ENCODE data around the gene AGBL1. TPM values are rescaled to one million over a fixed set of nuclear protein-coding genes. Genes with fewer than 3 reads are reported as not detected.

Gene AGBL1
- total and polyA plus RNA-seq, 2 donors (not counting 3 experiments of a cell fraction or from before 2014, with no cell fraction given), result not detected

DNA sequence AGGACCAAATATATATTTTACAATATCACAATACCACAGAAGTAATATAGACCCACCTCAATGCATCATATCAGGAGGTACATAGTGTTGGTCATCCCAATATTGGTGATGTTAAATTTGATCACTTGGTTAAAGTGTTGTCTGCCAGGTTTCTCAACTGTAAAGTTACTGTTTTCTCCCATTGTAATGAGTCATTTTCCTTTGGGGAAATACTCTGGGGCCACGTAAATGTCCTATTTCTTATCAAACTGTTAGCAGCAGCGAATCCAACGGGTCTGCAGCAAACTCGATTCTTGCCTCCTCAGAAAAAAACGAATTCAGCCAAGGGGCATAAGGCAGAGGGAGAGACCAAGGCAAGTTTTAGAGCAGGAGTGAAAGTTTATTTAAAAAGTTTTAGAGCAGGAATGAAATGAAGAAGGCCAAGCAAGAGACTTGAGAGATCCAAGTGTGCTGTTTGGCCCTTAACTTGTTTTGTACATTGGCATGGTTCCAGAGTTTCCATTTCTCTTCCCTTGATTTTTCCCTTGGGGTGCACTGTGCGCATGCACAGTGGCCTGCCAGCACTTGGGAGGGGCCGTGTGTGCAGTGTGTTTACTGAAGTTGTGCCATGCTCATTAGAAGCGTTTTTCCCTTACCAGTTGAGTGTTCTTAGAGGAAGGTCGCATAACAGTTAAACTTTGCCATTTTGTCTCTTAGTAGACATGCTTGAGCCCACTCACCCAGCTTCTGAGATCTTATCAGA, 512.5 kb downstream of the AGBL1 start:
- intact Hi-C loops (cut with micrococcal nuclease), result no loop called here
- DNase-seq (ENCODE audit: low read depth, low spot score) (no peak), FAIRE-seq (no peak)
- Histone ChIP-seq H3K79me2 (ENCODE audit: control insufficient read depth, insufficient read depth, low read length) (no peaks in the 10 kb centered on the region), H3K9me3 (replicated peaks; ENCODE audit: control insufficient read depth, insufficient read depth, low read length) (no peaks in the 10 kb centered on the region), H2AFZ (ENCODE audit: low read depth, low read length) (no peak overlapping the region), H3K4me2 (ENCODE audit: insufficient read depth, low read length) (no peak overlapping the region), H3K36me3 (ENCODE audit: control insufficient read depth in 2 of 2, extremely low read depth in 1 of 2, insufficient read depth in 2 of 2, low read length in 2 of 2) (no peaks in the 10 kb centered on the region), H3K9ac (replicated peaks; ENCODE audit: extremely low read depth, insufficient read depth, low read length) (no peak overlapping the region), H3K27me3 (ENCODE audit: control insufficient read depth in 2 of 2, insufficient read depth in 2 of 2, low read length in 2 of 2) (no peaks in the 10 kb centered on the region), H4K20me1 (replicated peaks; ENCODE audit: control insufficient read depth, extremely low read depth, insufficient read depth, low read length) (no peaks in the 10 kb centered on the region), H3K27ac (ENCODE audit: insufficient read depth, low read depth, low read length) (no peak overlapping the region), H3K4me3 (replicated peaks in 1 of 3; ENCODE audit: insufficient read depth in 1 of 3, low read depth in 1 of 3, low read length in 3 of 3) (no peak overlapping the region), H3K9me1 (replicated peaks; ENCODE audit: control insufficient read depth, extremely low read depth, insufficient read depth, low read length) (no peaks in the 10 kb centered on the region), H3K4me1 (ENCODE audit: control insufficient read depth, extremely low read depth, insufficient read depth, low read length) (no peaks in the 10 kb centered on the region)
- no peak for TF ChIP-seq FOS (IDR thresholded peaks at IDR 0.05; ENCODE audit: borderline replicate concordance, insufficient read depth, low read length)
- TF ChIP-seq, protein P1, sequence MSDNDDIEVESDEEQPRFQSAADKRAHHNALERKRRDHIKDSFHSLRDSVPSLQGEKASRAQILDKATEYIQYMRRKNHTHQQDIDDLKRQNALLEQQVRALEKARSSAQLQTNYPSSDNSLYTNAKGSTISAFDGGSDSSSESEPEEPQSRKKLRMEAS (IDR thresholded peaks at IDR 0.05; ENCODE audit: insufficient read depth, insufficient read length), result no peak
- no peak for TF ChIP-seq MYC (IDR thresholded peaks at IDR 0.05; ENCODE audit: low read depth, low read length)
- CTCF ChIA-PET, result no interaction called here
- dilution Hi-C loops (cut with MboI; ENCODE audit: extremely low pct_ligation_motif_present, low sequenced_read_pairs), result no loop called here
- POLR2A ChIA-PET, result no interaction called here
- no TSS peak for BruUV-seq (replicated peaks)

DNA sequence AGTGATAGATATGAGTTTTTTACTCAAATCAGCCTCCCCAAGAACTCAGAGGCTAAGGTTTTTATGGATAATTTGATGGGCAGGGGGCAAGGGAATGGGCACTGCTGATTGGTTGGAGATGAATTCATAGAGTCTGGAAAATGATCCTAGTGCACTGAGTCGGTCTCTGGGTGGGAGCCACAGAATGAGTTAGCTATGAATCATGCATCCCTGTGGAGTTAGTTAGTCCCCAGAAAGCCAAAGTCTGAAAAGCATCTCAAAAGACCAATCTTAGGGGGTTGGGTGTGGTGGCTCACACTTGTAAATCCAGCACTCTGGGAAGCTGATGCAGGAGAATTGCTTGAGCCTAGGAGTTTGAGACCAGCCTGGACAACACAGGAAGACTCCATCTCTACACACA, 516.1 kb downstream of the AGBL1 start:
- POLR2A ChIA-PET, result no interaction called here
- no peak overlapping the region for H3K9ac ChIP-seq (replicated peaks; ENCODE audit: extremely low read depth, insufficient read depth, low read length)
- no peaks in the 10 kb centered on the region for H3K4me1 ChIP-seq (ENCODE audit: control insufficient read depth, extremely low read depth, insufficient read depth, low read length)
- no peak for DNase-seq (ENCODE audit: low read depth, low spot score)
- H3K9me1 ChIP-seq (replicated peaks; ENCODE audit: control insufficient read depth, extremely low read depth, insufficient read depth, low read length), result no peaks in the 10 kb centered on the region
- no peaks in the 10 kb centered on the region for H3K27me3 ChIP-seq (ENCODE audit: control insufficient read depth in 2 of 2, insufficient read depth in 2 of 2, low read length in 2 of 2)
- no TSS peak for BruUV-seq (replicated peaks)
- H3K27ac ChIP-seq (ENCODE audit: insufficient read depth, low read depth, low read length), result no peak overlapping the region
- no peaks in the 10 kb centered on the region for H3K79me2 ChIP-seq (ENCODE audit: control insufficient read depth, insufficient read depth, low read length)
- dilution Hi-C loops (cut with MboI; ENCODE audit: extremely low pct_ligation_motif_present, low sequenced_read_pairs) (no loop called here), intact Hi-C loops (cut with micrococcal nuclease) (no loop called here)
- no peaks in the 10 kb centered on the region for H3K36me3 ChIP-seq (ENCODE audit: control insufficient read depth in 2 of 2, extremely low read depth in 1 of 2, insufficient read depth in 2 of 2, low read length in 2 of 2)
- no peaks in the 10 kb centered on the region for H3K9me3 ChIP-seq (replicated peaks; ENCODE audit: control insufficient read depth, insufficient read depth, low read length)
- H3K4me2 ChIP-seq (ENCODE audit: insufficient read depth, low read length), result no peak overlapping the region
- FAIRE-seq, result no peak
- no peaks in the 10 kb centered on the region for H4K20me1 ChIP-seq (replicated peaks; ENCODE audit: control insufficient read depth, extremely low read depth, insufficient read depth, low read length)
- H2AFZ ChIP-seq (ENCODE audit: low read depth, low read length), result no peak overlapping the region
- H3K4me3 ChIP-seq (replicated peaks in 1 of 3; ENCODE audit: insufficient read depth in 1 of 3, low read depth in 1 of 3, low read length in 3 of 3), result no peak overlapping the region
- TF ChIP-seq, protein P2, sequence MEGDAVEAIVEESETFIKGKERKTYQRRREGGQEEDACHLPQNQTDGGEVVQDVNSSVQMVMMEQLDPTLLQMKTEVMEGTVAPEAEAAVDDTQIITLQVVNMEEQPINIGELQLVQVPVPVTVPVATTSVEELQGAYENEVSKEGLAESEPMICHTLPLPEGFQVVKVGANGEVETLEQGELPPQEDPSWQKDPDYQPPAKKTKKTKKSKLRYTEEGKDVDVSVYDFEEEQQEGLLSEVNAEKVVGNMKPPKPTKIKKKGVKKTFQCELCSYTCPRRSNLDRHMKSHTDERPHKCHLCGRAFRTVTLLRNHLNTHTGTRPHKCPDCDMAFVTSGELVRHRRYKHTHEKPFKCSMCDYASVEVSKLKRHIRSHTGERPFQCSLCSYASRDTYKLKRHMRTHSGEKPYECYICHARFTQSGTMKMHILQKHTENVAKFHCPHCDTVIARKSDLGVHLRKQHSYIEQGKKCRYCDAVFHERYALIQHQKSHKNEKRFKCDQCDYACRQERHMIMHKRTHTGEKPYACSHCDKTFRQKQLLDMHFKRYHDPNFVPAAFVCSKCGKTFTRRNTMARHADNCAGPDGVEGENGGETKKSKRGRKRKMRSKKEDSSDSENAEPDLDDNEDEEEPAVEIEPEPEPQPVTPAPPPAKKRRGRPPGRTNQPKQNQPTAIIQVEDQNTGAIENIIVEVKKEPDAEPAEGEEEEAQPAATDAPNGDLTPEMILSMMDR (IDR thresholded peaks at IDR 0.05; ENCODE audit: extremely low read depth in 1 of 2, insufficient read depth in 1 of 2, low read depth in 1 of 2, low read length in 2 of 2), result no peak
- no peak for TF ChIP-seq GATA2 (IDR thresholded peaks at IDR 0.05; ENCODE audit: insufficient read depth, insufficient read length, low read depth, low read length)
- TF ChIP-seq POLR2A (IDR thresholded peaks at IDR 0.05; ENCODE audit: low read depth, low read length), result no peak
- no peak for TF ChIP-seq JUN (IDR thresholded peaks at IDR 0.05; ENCODE audit: borderline replicate concordance, insufficient read depth, insufficient read length, low read depth)
- no peak for TF ChIP-seq POLR2AphosphoS5 (IDR thresholded peaks at IDR 0.05; ENCODE audit: insufficient read depth, low read depth, low read length)
- TF ChIP-seq FOS (IDR thresholded peaks at IDR 0.05; ENCODE audit: borderline replicate concordance, insufficient read depth, low read length), result no peak
- no peak for TF ChIP-seq MYC (IDR thresholded peaks at IDR 0.05; ENCODE audit: low read depth, low read length)
- TF ChIP-seq, protein P1 (IDR thresholded peaks at IDR 0.05; ENCODE audit: insufficient read depth, insufficient read length), result no peak
- no peak for TF ChIP-seq EZH2 (IDR thresholded peaks at IDR 0.05; ENCODE audit: borderline replicate concordance, low read depth, low read length, severe bottlenecking)
- CTCF ChIA-PET, result no interaction called here

Data from endothelial cell of umbilical vein (primary cell).